GM19395 (cell line): ENCODE data around the gene CELF3.
"Not testable (repeated sequence)": the region's sequence is repeated elsewhere in the genome, so short reads cannot be mapped to it uniquely, and the experiment has no call there.

Source experiments
- ATAC-seq: cut with Tn5 transposase; IDR thresholded peaks from one replicate; pipeline ENCODE4 v1.9.1; 2021; ENCODE audit warnings: mild to moderate bottlenecking, moderate library complexity; ENCODE audit not compliant: unreplicated experiment

The CELF3 gene

GRCh38 chr1:151704246-151704645 lies 12.4 kb downstream of the CELF3 start:
- no peak for ATAC-seq

- ATAC-seq = no peak
Observed at GRCh38 chr1:151703813-151704212, 12.8 kb downstream of the CELF3 start.

GRCh38 chr1:151702936-151703335 lies 13.7 kb downstream of the CELF3 start:
- no peak for ATAC-seq

GRCh38 chr1:151701515-151701914 lies 15.1 kb downstream of the CELF3 start:
- no peak for ATAC-seq

DNA sequence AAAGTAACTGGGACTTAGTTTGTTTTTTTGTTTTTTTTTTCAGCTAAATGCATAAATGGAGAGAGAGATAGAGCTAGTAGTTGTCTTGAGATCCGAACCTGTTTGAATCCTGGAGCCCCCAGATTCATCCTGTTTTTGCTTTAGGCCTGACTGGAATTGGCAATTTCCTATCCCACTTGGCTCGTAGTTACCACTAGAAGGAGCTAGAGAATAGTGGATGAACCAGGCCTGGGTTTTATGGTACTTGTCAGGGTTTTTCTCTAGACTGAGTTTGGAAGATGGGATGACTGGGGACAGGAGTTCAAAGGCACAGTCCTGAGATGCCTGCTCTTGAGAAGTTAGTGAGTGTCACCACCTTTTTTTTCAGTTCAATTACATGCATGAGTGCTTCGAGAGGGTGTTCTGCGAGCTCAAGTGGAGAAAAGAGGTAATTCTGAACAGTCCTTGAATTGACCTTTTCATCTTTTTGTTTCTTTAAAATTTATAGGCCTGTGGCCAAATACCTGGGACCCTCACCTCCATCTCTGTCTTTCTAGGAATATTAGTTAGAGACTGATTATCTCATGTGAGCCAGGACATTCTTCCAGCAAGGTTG lies 23.4 kb downstream of the CELF3 start:
- ATAC-seq = no peak

GRCh38 chr1:151692226-151692625 lies 24.4 kb downstream of the CELF3 start:
- ATAC-seq = no peak

- ATAC-seq = no peak
Observed at GRCh38 chr1:151689494-151689893, 27.1 kb downstream of the CELF3 start.

- ATAC-seq = no peak
Observed at GRCh38 chr1:151686561-151686960, 30.0 kb downstream of the CELF3 start.

- ATAC-seq = no peak
Observed at GRCh38 chr1:151684128-151684527, 32.5 kb downstream of the CELF3 start.

DNA sequence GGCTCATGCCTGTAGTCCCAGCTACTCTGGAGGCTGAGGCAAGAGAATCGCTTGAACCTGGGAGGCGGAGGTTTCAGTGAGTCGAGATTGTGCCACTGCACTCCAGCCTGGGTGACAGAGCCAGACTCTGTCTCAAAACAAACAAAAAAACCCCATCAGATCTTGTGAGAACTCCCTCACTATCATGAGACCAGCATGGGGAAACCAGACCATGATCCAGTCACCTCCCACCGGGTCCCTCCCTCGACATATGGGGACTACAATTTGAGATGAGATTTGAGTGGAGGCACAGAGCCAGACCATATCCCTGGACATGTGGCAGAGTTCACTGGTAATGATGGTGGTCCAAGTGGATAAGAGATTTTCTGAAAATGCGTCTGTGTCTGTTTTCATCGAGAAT lies 33.7 kb downstream of the CELF3 start:
- ATAC-seq = not testable (repeated sequence)

GRCh38 chr1:151681923-151682322 lies 34.7 kb downstream of the CELF3 start:
- ATAC-seq = no peak

- ATAC-seq = no peak
Observed at GRCh38 chr1:151680826-151681225, 35.8 kb downstream of the CELF3 start.

DNA sequence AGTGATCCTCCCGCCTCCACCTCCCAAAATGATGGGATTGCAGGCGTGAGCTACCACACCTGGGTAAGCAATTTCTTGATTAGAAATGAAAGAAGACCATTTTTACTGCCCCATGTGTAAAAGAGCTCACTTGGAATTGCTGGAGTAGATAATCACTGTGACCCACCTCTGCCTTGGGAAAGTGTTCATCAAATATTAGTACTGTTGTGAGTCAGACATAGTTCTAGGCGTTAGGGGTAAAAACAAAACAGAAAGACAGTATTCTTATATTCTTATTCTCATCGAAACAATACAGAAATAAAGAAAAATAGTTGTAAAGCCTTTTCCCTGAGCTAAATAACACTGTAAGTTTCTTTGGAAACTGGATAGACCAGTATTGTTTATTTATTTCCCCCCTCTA lies 36.2 kb downstream of the CELF3 start:
- no peak for ATAC-seq

- no peak for ATAC-seq
Observed at GRCh38 chr1:151673407-151673806, 43.2 kb downstream of the CELF3 start.

DNA sequence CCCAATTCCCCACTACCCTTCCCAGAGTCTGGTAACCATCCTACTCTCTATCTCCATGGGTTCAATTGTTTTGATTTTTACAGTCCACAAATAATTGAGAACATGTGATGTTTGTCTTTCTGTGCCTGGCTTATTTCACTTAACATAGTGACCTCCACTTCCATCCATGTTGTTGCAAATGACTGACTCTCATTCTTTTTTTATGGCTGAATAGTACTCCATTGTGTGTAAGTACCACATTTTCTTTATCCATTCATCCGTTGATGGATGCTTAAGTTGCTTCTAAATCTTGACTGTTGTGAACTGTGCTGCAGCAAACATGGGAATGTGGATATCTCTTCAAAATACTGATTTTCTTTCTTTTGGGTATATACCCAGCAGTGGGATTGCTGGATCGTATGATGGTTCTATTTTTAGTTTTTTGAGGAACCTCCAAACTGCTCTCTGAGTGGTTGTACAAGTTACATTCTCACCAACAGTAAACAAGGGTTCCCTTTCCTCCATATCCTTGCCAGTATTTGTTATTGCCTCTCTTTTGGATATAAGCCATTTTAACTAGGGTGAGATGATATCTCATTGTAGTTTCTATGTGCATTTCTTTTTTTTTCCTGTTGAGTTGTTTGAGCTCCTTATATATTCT lies 46.4 kb downstream of the CELF3 start:
- not testable (repeated sequence) for ATAC-seq

- ATAC-seq = no peak
Observed at GRCh38 chr1:151668090-151668489, 48.5 kb downstream of the CELF3 start.

- ATAC-seq = no peak
Observed at GRCh38 chr1:151661751-151662150, 54.9 kb downstream of the CELF3 start.

DNA sequence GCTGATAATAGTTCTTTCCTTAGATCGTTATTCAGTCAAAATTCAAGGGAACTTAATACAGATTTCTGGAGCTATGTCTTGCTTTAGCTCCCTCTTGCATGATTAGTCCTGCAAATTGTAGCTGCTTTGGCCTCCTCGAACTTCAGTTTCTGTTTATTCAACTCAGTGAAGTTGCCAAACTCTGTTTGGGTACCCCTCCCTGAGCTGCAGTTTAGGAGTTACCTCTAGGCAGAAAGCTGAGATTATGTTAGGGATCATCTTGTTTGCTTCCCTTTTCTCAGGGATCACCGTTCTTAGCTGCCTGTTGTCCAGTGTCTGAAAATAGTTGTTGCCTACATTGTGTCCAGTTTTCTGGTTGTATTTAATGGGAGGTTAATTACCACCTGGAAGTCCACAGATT lies 61.2 kb downstream of the CELF3 start:
- ATAC-seq = no peak

- no peak for ATAC-seq
Observed at GRCh38 chr1:151653397-151653796, 63.2 kb downstream of the CELF3 start.
